KMS-11 (cell line): Measurements from ENCODE around the gene ADRB1.
A peak's percentile ranks its signal among the peaks of the same experiment; 100 is the strongest.

ENCODE experiments used
- H2AFZ ChIP-seq: fragments of 200-600 bp; sonication (generic); 2 replicates; pipeline ENCODE4 v1.6.1; 2016; ENCODE audit warnings: antibody characterized with exemption, mixed run types, low read depth
- H3K27ac ChIP-seq: fragments of 200-600 bp; sonication (generic); 2 replicates; pipeline ENCODE4 v1.6.1; 2016; ENCODE audit warnings: mild to moderate bottlenecking, mixed run types
- H3K27me3 ChIP-seq: fragments of 200-600 bp; sonication (generic); 2 replicates; pipeline ENCODE4 v1.6.1; 2017; ENCODE audit warnings: mild to moderate bottlenecking, low read depth, mixed run types, moderate library complexity; ENCODE audit not compliant: insufficient read depth
- H3K36me3 ChIP-seq: fragments of 200-600 bp; sonication (generic); 2 replicates; pipeline ENCODE4 v1.6.1; 2017; ENCODE audit warnings: mild to moderate bottlenecking, mixed run types; ENCODE audit not compliant: insufficient read depth
- H3K4me1 ChIP-seq: fragments of 200-600 bp; sonication (generic); 2 replicates; pipeline ENCODE4 v1.6.1; 2016; ENCODE audit warnings: mild to moderate bottlenecking, low read depth, mixed run types; ENCODE audit not compliant: poor library complexity, severe bottlenecking
- H3K4me2 ChIP-seq: fragments of 200-600 bp; sonication (generic); 2 replicates; pipeline ENCODE4 v1.7.0; 2016; ENCODE audit warnings: mild to moderate bottlenecking, mixed run types
- H3K4me3 ChIP-seq: fragments of 200-600 bp; sonication (generic); IDR thresholded peaks from 2 replicates; pipeline ENCODE4 v1.6.1; 2017; ENCODE audit warnings: low read depth, low read length, mixed read lengths; ENCODE audit not compliant: insufficient read depth
- H3K79me2 ChIP-seq: fragments of 200-600 bp; sonication (generic); 2 replicates; pipeline ENCODE4 v1.6.1; 2016; ENCODE audit warnings: low read depth, mixed run types; ENCODE audit not compliant: insufficient read depth
- H3K9ac ChIP-seq: fragments of 200-600 bp; sonication (generic); 2 replicates; pipeline ENCODE4 v1.6.1; 2016; ENCODE audit warnings: mild to moderate bottlenecking, mixed run types
- H4K20me1 ChIP-seq: fragments of 200-600 bp; sonication (generic); 2 replicates; pipeline ENCODE4 v1.6.1; 2016; ENCODE audit warnings: mild to moderate bottlenecking, mixed run types; ENCODE audit not compliant: insufficient read depth
- TF ChIP-seq, protein P1 (sequence below): fragments of 200-600 bp; sonication (generic); conservative IDR thresholded peaks from 2 replicates; pipeline ENCODE4 v1.6.1; 2017; ENCODE audit warnings: low read depth, mild to moderate bottlenecking, antibody characterized with exemption, low read length, moderate library complexity, mixed read lengths

ADRB1 gene

DNA sequence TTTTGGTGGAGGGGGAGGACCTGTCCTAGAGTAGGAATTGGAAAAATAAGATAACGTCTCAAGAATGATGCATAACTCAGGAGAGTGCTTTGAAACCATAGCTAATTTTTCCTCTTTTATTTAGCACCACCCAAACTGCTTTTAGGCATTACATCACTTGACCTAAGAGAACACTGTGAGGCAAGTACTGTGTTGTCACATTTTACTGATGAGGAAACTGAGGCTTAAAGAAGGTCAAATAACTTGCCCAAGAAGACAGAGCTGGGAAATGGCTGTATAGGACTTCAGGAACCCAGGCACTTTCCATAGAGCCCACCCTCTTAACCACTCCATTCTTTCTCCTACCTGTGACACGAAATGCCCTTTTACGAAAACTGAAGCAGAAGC lies 21.4 kb downstream of the ADRB1 start:
- Histone ChIP-seq H3K4me1 (peaks cover 7% of the 10 kb centered on the region), H3K27ac (no peak overlapping the region)
- TF ChIP-seq, protein P1, sequence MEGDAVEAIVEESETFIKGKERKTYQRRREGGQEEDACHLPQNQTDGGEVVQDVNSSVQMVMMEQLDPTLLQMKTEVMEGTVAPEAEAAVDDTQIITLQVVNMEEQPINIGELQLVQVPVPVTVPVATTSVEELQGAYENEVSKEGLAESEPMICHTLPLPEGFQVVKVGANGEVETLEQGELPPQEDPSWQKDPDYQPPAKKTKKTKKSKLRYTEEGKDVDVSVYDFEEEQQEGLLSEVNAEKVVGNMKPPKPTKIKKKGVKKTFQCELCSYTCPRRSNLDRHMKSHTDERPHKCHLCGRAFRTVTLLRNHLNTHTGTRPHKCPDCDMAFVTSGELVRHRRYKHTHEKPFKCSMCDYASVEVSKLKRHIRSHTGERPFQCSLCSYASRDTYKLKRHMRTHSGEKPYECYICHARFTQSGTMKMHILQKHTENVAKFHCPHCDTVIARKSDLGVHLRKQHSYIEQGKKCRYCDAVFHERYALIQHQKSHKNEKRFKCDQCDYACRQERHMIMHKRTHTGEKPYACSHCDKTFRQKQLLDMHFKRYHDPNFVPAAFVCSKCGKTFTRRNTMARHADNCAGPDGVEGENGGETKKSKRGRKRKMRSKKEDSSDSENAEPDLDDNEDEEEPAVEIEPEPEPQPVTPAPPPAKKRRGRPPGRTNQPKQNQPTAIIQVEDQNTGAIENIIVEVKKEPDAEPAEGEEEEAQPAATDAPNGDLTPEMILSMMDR, result no peak

DNA sequence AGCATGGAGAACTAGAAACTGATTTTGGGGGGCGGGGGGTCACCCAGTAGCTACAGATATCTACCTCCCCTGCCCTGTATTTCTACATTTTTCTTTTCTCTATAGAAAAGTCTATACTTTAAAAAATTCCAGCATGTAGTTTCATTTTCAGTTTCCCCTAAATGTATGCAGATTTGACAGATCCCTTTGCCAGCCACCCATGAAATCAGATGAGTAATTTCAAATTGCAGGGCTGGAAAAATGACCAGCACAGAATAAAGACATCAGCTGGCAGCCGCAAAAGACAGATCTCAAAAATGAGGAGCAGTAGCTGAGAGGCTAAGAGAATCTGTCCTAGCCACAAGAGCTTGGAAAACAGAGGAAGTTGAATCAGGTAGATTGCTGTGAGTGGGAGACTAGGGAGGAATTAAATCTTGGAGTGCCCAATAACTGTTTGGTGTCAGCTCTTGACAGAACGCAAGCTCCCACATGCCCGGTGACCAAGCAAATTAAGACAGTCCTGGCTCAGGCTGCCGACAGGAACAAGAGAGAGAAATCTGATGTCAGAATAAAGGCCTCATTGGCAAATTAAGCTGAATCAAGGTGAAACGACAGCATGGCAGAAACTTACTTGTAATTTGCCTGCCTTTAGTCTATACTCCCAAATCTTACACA lies 24.5 kb downstream of the ADRB1 start:
- H3K9ac ChIP-seq, result no peak overlapping the region
- H3K4me2 ChIP-seq, result no peak overlapping the region; the same call in 1 of the 2 replicates
- no peak overlapping the region for H3K4me3 ChIP-seq
- TF ChIP-seq, protein P1, result no peak
- peaks cover 7% of the 10 kb centered on the region for H3K4me1 ChIP-seq
- no peaks in the 10 kb centered on the region for H3K36me3 ChIP-seq
- H3K79me2 ChIP-seq, result no peaks in the 10 kb centered on the region
- no peak overlapping the region for H3K27ac ChIP-seq
- no peaks in the 10 kb centered on the region for H4K20me1 ChIP-seq
- H2AFZ ChIP-seq, result 0 out of 2 replicates have a peak overlapping the region, but pooled peaks have one; percentile 28
- H3K27me3 ChIP-seq, result no peaks in the 10 kb centered on the region

More for the DNA sequence above, 21.4 kb downstream of the ADRB1 start:
- Histone ChIP-seq H3K36me3 (no peaks in the 10 kb centered on the region), H3K79me2 (no peaks in the 10 kb centered on the region), H3K4me2 (no peak overlapping the region), H3K27me3 (no peaks in the 10 kb centered on the region), H3K4me3 (no peak overlapping the region), H4K20me1 (no peaks in the 10 kb centered on the region), H2AFZ (no peak overlapping the region), H3K9ac (no peak overlapping the region)

DNA sequence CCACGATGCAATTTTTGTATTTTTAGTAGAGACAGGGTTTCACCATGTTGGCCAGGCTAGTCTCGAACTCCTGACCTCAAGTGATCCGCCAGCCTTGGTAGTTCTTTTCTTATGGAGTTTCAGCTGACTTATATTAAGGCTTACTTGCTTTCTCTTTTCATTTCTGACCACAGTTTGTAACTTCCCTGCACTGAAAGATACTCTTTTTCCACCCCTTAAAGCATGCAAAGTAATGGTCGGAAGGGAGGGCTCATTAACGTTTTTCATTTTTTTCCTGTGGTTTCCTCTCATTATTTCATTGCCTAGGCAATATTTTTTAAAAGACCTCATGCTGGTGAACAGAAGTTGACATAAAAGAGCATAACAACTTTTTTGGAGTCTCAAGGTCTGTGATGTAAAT lies 27.0 kb downstream of the ADRB1 start:
- no peaks in the 10 kb centered on the region for H3K27me3 ChIP-seq
- H3K4me1 ChIP-seq, result peaks cover 7% of the 10 kb centered on the region
- H3K27ac ChIP-seq, result no peak overlapping the region
- H3K9ac ChIP-seq, result no peak overlapping the region
- H4K20me1 ChIP-seq, result no peaks in the 10 kb centered on the region
- H3K4me2 ChIP-seq, result no peak overlapping the region
- H3K79me2 ChIP-seq, result no peaks in the 10 kb centered on the region
- no peak overlapping the region for H3K4me3 ChIP-seq
- no peak overlapping the region for H2AFZ ChIP-seq
- no peaks in the 10 kb centered on the region for H3K36me3 ChIP-seq
- TF ChIP-seq, protein P1, result no peak

DNA sequence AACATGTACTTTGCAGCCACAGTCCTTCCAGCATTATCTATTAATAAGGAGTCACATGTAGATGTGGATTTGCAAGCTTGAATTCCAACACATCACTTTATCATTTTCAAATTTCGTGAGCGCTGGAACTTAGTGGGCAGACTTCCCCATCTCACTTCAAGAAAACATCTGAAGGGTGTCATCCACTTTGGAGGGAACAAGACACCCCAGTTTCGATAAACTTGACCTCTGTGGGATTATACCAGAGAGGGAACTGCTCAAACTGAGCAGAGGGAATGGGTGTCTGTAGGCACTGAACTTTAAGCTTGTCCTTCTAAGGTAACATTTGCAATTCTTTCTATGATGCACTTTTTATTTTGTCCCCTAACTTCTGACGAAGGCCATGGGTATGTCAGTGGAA lies 27.5 kb downstream of the ADRB1 start:
- no peak overlapping the region for H3K4me3 ChIP-seq
- no peak overlapping the region for H2AFZ ChIP-seq
- no peak overlapping the region for H3K27ac ChIP-seq
- H3K4me2 ChIP-seq, result no peak overlapping the region
- no peaks in the 10 kb centered on the region for H3K36me3 ChIP-seq
- TF ChIP-seq, protein P1, result no peak
- no peak overlapping the region for H3K9ac ChIP-seq
- no peaks in the 10 kb centered on the region for H3K27me3 ChIP-seq
- H3K79me2 ChIP-seq, result no peaks in the 10 kb centered on the region
- H3K4me1 ChIP-seq, result peaks cover 7% of the 10 kb centered on the region
- H4K20me1 ChIP-seq, result no peaks in the 10 kb centered on the region
